B cell (primary cell): ENCODE results near the gene NME1. TPM values are rescaled to one million over a fixed set of nuclear protein-coding genes. Genes with fewer than 3 reads are reported as not detected.

Experiments
- ATAC-seq: fragments of 200-7000 bp; cut with Tn5 transposase; one replicate; pipeline ENCODE4 v1.10.0; 2021; ENCODE audit warnings: low read depth, mild to moderate bottlenecking, moderate number of reproducible peaks, moderate library complexity
- CTCF ChIA-PET: fragments of 350-600 bp; sonication (Branson Sonifier 250); formaldehyde crosslinking; loops from one replicate; lab custom pipeline; 2021; ENCODE audit warnings: antibody characterized with exemption, inconsistent platforms; lab: Charles Lee
- POLR2A ChIA-PET: fragments of 350-600 bp; sonication (Branson Sonifier 250); formaldehyde crosslinking; loops from one replicate; lab custom pipeline; 2021; ENCODE audit warnings: antibody characterized with exemption; lab: Charles Lee
- DNase-seq: peaks from one replicate; pipeline ENCODE4 v3.0.0; 2013
- H2AFZ ChIP-seq: 2 replicates; pipeline ENCODE4 v1.6.1; 2012; ENCODE audit warnings: mild to moderate bottlenecking, low read depth, low read length; ENCODE audit not compliant: insufficient read depth, poor library complexity, severe bottlenecking
- H3K27ac ChIP-seq, 2 donors: 1 replicate in 1 of 2; 2 replicates in 1 of 2; pipeline ENCODE4 v1.5.1; 2012 to 2013; ENCODE audit warnings: low read length in 2 of 2, mild to moderate bottlenecking in 2 of 2, moderate library complexity in 1 of 2
- H3K27me3 ChIP-seq, 4 experiments: fragments of 200-600 bp in 1 of 4; sonication (generic) in 1 of 4; replicated peaks in 1 of 4; 1 replicate in 2 of 4; 2 replicates in 2 of 4; pipeline versions ENCODE4 v1.6.1 to v1.7.0; 2013 to 2016; ENCODE audit warnings: low read length in 3 of 4, mild to moderate bottlenecking in 2 of 4, mixed read lengths in 1 of 4, moderate library complexity in 1 of 4; ENCODE audit not compliant: insufficient read depth in 4 of 4, control insufficient read depth in 3 of 4; ENCODE audit errors: control extremely low read depth in 1 of 4
- H3K36me3 ChIP-seq, 2 experiments: replicated peaks in 1 of 2; 1 replicate in 1 of 2; 2 replicates in 1 of 2; pipeline versions ENCODE4 v1.6.1 to v1.7.1; 2013; ENCODE audit warnings: low read length in 1 of 2; ENCODE audit not compliant: insufficient read depth in 2 of 2, control insufficient read depth in 1 of 2; ENCODE audit errors: control extremely low read depth in 1 of 2, extremely low read depth in 1 of 2
- H3K4me1 ChIP-seq, 2 donors: fragments of 200-600 bp in 1 of 2; sonication (generic) in 1 of 2; 1 replicate in 1 of 2; 2 replicates in 1 of 2; pipeline versions ENCODE4 v1.5.1 to v1.6.1; 2013 to 2017; ENCODE audit warnings: low read length in 2 of 2; ENCODE audit not compliant: control insufficient read depth in 2 of 2, insufficient read depth in 2 of 2
- H3K4me2 ChIP-seq: replicated peaks from 2 replicates; pipeline ENCODE3; 2012; ENCODE audit warnings: mild to moderate bottlenecking, low read depth, low read length; ENCODE audit not compliant: poor library complexity, severe bottlenecking
- H3K4me3 ChIP-seq, 5 experiments: fragments of 200-600 bp in 1 of 5; sonication (generic) in 1 of 5; 1 replicate in 3 of 5; 2 replicates in 2 of 5; pipeline versions ENCODE4 v1.5.1 to v1.7.0; 2011 to 2016; ENCODE audit warnings: low read length in 4 of 5, mild to moderate bottlenecking in 4 of 5, low read depth in 2 of 5, control low read depth in 1 of 5, moderate library complexity in 1 of 5; ENCODE audit not compliant: insufficient read depth in 1 of 5; ENCODE audit errors: control extremely low read depth in 1 of 5, extremely low read depth in 1 of 5
- H3K79me2 ChIP-seq: fragments of 200-600 bp; sonication (generic); one replicate; pipeline ENCODE4 v1.6.0; 2016; ENCODE audit warnings: low read length; ENCODE audit not compliant: control insufficient read depth, insufficient read depth
- H3K9ac ChIP-seq: fragments of 200-600 bp; sonication (generic); 2 replicates; pipeline ENCODE4 v1.6.1; 2017; ENCODE audit warnings: mild to moderate bottlenecking, low read length, moderate library complexity
- H3K9me3 ChIP-seq, 3 donors: one replicate each; pipeline versions ENCODE4 v1.6.1 to v1.7.1; 2013; ENCODE audit warnings: low read length in 2 of 3; ENCODE audit not compliant: control insufficient read depth in 2 of 3, insufficient read depth in 1 of 3; ENCODE audit errors: control extremely low read depth in 1 of 3
- H4K20me1 ChIP-seq: 2 replicates; pipeline ENCODE4 v1.6.0; 2012; ENCODE audit warnings: mild to moderate bottlenecking, low read length; ENCODE audit not compliant: insufficient read depth, control insufficient read depth, poor library complexity, severe bottlenecking
- H3K27ac Mint-ChIP-seq: one replicate; pipeline ENCODE4 v1.8.0; 2021; ENCODE audit warnings: mixed read lengths
- H3K27me3 Mint-ChIP-seq: one replicate; pipeline ENCODE4 v1.8.0; 2021; ENCODE audit warnings: mixed read lengths
- H3K4me1 Mint-ChIP-seq: one replicate; pipeline ENCODE4 v1.8.0; 2021; ENCODE audit warnings: mixed read lengths
- H3K4me3 Mint-ChIP-seq: one replicate; pipeline ENCODE4 v1.8.0; 2021; ENCODE audit warnings: mixed read lengths
- H3K9me3 Mint-ChIP-seq: one replicate; pipeline ENCODE4 v1.8.0; 2022; ENCODE audit warnings: mixed read lengths; ENCODE audit not compliant: insufficient read depth
- CTCF ChIP-seq: fragments of 200-600 bp; IDR thresholded peaks from one replicate; pipeline ENCODE4 v1.8.0; 2022; ENCODE audit warnings: antibody characterized with exemption, mild to moderate bottlenecking
- EZH2 ChIP-seq: IDR thresholded peaks from 2 replicates; pipeline ENCODE4 v1.6.1; 2012; ENCODE audit warnings: borderline replicate concordance, low read depth, mild to moderate bottlenecking, moderate library complexity, low read length; ENCODE audit not compliant: insufficient read depth, poor library complexity, severe bottlenecking
- WGBS: methylation state at CpG from one replicate; pipeline ENCODE4 v1.1.5; 2013; ENCODE audit warnings: missing lambda C conversion rate; ENCODE audit not compliant: insufficient coverage; 5-methylcytosine and 5-hydroxymethylcytosine counted together
- intact Hi-C: fragments of 100-400 bp; cut with micrococcal nuclease; formaldehyde crosslinking; loops from one replicate; pipeline ENCODE4 v1.10.0; 2022
- polyA plus RNA-seq: library from polyadenylated mRNA; depleted of rRNA; stranded (reverse); fragments of >200 nt; gene quantifications from 2 replicates; pipeline ENCODE4 v1.2.3, GENCODE V29; 2012
- total RNA-seq, 2 donors: library from RNA; stranded (reverse); fragments of 120-200 nt in 1 of 2; gene quantifications; 1 replicate in 1 of 2; 2 replicates in 1 of 2; pipeline versions ENCODE4 v1.2.3 to v1.2.4, GENCODE V29; 2013 to 2022

Gene NME1
- total and polyA plus RNA-seq, 2 donors (not counting 1 experiment from before 2014, with no cell fraction given): 19.0 to 27.5 TPM

GRCh38 chr17:51120739-51121619 is 32.4 kb upstream of the NME1 start, which contains the start of gene SPAG9:
TSS of gene SPAG9 (minus strand) at chr17:51120868. CDS start at chr17:51120656, 212 bp downstream.
- H3K4me2 ChIP-seq: peak within 1 kb of the TSS; percentile 91
- H3K9ac ChIP-seq: peak within 1 kb of the TSS; percentile 98
- DNase-seq (peak; percentile 96), ATAC-seq (peak; percentile 84)
- under 1% methylated on average over 59 of the region's 68 CpGs for WGBS
- H4K20me1 ChIP-seq: peaks cover 26% of the 10 kb centered on the region
- peaks cover 49% of the 10 kb centered on the region for H3K4me1 Mint-ChIP-seq
- peaks cover 33 to 35% of the 10 kb centered on the region in 2 donors for H3K4me1 ChIP-seq
- CTCF ChIA-PET: interaction anchor here (0.5 to 2.6 kb wide), 2 partner anchors 32 to 1127 kb away, joined by 4 to 10 read pairs; partner anchors contain the start of gene NME1
- no peaks in the 10 kb centered on the region for H3K27me3 ChIP-seq
- TF ChIP-seq CTCF: no peak
- TF ChIP-seq EZH2: no peak
- intact Hi-C loops: loop anchor here (1.0 to 5.0 kb wide), 5 partner anchors 32 to 254 kb away; partner anchors contain the start of genes MBTD1, NME1, NME2 and UTP18
- H3K4me3 ChIP-seq: peak within 1 kb of the TSS; percentile 74 to 98 (median 89)
- peaks cover 45% of the 10 kb centered on the region for H3K79me2 ChIP-seq
- H3K27ac ChIP-seq: peak within 1 kb of the TSS; percentile 93 to 94
- POLR2A ChIA-PET: interaction anchor here (0.7 to 1.7 kb wide), 5 partner anchors 32 to 255 kb away, joined by 3 to 10 read pairs (median 4); partner anchors contain the start of genes NME1, NME2 and TOB1
- no peaks in the 10 kb centered on the region for H3K9me3 Mint-ChIP-seq
- no peaks in the 10 kb centered on the region for H3K36me3 ChIP-seq
- no peaks in the 10 kb centered on the region for H3K9me3 ChIP-seq
- peak within 1 kb of the TSS; percentile 98 for H3K4me3 Mint-ChIP-seq
- H3K27me3 Mint-ChIP-seq: no peaks in the 10 kb centered on the region
- H2AFZ ChIP-seq: peak within 1 kb of the TSS; percentile 89
- H3K27ac Mint-ChIP-seq: peak within 1 kb of the TSS; percentile 99
